ENCODE data around the gene TMEM156.
"Not testable (repeated sequence)": the region's sequence is repeated elsewhere in the genome, so short reads cannot be mapped to it uniquely, and the experiment has no call there.

The TMEM156 gene

GRCh38 chr4:38954727-38955126 is 77.5 kb downstream of the TMEM156 start:
- no peak for DNase-seq

DNA sequence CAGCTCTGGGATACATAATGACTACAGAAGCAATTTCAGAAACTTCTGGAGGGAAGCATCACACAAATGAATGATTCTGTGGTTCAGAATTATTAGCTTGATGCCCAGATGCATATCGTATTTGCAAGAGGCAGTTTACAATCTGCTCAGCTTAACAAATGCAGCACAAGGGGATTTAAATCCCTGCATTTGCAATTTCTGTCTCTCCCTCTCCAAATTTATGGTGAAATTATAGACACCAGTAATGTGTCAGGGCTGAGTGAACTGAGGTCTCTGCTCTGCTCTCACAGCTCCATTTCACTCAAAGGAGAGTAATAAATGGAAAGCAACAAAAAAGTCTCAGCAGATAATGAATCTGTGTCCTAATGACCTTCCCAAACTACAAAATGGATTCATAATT is 80.2 kb downstream of the TMEM156 start:
- DNase-seq = no peak

DNA sequence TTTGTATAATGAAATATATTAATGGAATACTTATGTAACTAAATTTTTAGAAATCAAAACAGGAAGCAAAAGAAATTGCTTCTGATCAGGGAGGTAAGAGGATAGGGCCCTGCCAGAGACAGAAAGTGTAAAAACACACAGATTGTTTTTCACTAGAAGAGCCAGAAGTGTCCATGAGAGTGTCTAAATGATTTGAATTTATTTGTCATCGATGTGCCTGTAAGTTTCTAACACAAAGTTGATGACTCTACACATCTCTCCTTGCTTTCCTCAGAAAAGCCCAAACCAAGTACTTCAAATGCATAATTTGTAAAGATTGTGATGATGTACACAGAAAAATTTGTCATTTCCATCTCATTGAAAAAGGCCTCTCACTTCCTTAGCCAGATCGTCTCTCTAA is 80.6 kb downstream of the TMEM156 start:
- no peak for DNase-seq

DNA sequence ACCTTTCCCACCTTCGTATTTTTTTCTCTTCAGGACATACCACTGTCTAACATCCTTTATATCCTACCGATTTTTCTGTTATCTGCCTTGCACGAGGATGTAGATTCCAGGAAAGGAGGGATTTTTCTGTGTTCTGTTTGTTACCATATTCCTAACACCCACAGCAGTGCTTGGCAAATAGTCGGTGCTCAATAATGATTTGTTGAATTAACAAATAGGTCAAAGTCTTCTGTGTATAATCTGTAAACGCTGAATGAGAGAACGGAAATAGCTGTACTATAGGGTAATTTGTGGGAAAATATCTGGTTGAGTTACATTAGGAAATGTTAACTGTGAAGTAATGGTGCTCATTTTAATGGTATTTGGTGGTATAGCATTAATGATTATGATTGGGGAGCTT is 81.5 kb downstream of the TMEM156 start:
- no peak for DNase-seq

DNA sequence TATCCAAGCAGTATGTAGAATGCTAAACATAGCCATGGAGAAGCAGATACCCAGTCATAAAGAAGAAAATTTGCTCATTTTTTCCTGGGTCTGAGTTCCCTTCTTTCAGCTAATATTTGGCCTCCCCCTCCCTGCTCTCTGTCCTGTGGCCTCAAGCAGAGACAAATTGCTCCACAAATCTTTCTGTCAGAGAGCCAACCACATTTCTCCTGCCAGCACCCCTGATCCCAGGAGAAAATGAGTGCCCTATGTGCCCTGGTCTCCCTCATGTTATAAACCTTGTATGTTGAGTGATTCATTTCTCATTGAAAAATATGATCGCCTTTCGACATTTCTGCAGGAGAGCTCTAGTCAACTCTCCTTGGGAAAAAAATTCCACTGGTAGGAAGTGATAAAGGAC is 82.0 kb downstream of the TMEM156 start:
- DNase-seq = no peak

DNA sequence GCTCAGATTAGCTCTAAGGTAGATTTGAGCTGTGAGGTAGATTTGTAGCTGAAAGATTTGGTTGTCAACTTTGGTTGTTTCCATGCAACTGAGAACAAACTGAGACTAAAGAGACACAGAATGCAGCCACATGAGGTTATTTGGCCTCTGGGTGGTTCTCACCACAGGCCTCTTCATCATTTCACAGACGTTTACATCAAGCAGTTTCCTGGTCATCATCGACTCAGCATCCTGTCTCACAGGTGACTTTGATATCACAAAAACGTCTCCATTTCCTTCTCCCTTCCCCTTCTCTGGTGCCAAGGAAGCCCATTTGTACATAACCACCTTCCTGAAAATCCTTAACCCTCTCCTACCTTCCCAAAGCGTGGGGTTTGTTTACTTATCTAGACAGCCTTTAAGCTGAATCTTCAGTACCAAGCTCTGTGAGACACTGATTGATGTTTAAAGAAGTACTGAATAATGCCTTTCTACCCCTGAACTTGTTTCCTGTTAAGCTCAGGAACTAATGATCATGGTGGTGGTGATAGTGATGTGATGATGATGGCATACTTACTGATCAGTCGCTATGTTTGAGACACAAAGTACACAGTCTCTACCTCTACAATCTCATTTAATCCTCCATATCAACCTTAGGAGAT is 82.7 kb downstream of the TMEM156 start:
- no peak for DNase-seq

GRCh38 chr4:38948551-38948950 is 83.7 kb downstream of the TMEM156 start:
- no peak for DNase-seq

GRCh38 chr4:38946919-38947318 is 85.3 kb downstream of the TMEM156 start:
- DNase-seq = no peak

DNA sequence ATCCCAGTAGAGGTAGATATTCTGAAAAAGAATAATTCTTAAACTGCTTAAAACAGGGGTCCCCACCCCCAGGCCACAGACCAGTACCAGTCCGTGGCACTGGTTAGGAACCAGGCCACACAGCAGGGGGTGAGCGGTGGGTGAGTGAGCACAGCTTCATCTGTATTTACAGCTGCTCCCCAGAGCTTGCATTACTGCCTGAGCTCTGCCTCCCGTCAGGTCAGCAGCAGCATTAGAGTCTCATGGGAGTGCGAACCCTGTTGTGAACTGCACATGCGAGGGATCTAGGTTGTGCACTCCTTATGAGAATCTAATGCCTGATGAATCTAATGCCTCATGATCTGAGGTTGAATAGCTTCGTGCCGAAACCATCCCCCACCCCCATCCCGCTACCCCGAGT is 87.8 kb downstream of the TMEM156 start:
- no peak for DNase-seq

DNA sequence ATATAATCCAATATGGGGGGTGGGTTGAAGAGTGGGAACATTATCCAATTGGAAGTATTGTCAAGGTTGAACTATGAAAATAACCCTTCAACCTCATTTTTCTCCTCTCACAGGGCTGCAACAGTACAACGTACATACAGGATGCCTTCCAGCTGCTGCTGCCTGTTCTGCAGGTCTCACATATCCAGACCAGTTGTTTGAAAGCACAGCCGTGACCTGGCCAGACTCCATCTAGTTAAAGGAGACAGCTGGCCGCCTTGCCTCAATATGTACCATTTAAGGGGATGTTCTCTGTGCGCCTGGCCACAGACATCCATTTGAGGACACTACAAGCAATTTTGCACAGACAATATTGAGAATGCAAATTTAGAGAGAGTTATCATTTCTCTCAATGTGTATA is 88.9 kb downstream of the TMEM156 start:
- DNase-seq = peak; percentile 18

- DNase-seq = not testable (repeated sequence)
Observed at GRCh38 chr4:38941906-38942305, 90.3 kb downstream of the TMEM156 start.

DNA sequence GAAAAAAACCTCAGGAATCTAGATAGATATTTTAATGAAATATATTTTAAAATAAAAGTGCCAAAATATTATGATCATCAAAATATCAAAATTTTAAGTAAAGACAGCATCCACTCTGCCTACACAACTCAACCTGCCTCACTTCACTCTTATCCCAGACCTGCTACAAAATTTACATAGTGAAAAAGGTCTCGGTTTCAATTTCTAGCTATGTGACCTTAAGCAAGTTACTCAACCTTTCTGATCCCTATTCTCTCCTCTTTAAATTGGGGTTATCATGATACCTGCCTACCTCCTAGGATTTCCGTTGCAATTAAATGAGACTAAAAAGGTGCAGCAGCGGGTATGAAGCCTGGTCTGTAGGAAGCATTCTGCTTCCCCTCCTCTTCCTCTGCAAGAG is 91.7 kb downstream of the TMEM156 start:
- DNase-seq = no peak

DNA sequence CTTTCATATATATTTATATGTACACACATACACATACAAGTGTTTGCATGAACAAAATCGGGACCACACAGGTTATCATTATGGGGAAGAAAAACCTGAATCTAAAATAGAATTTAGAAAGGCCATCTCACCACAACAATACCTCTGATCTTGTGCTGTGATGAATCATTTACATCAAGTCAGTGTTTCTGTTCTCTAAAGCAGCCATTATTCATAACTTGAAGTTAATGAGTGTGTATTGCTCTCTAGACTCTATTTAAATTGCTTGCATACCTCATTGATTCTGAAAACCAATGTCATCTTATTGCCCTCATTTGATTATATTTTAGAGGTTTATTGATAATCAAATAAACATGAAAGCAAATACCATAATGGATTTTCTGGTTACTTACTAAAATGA is 93.0 kb downstream of the TMEM156 start:
- no peak for DNase-seq

GRCh38 chr4:38935391-38936073 is 96.7 kb downstream of the TMEM156 start:
- DNase-seq = no peak

DNA sequence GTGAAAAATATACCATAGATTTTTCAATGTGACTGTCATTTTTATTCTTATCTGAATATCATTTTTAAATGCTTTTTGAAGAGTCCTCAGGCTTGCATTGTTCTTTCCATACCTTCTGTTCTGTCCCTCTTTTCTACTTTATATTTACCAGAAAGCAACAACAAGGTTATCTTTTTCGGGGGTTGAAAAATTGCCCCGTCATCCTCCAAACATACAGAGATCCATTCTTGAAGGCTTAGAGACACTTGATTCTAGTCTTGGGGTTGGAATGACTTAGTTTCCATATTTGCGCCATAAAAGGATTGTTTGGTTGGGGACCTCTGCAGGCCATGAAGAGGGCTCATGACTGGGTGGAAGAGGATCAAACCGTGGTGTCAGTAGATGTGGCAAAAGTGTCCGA is 101.1 kb downstream of the TMEM156 start:
- no peak for DNase-seq

DNA sequence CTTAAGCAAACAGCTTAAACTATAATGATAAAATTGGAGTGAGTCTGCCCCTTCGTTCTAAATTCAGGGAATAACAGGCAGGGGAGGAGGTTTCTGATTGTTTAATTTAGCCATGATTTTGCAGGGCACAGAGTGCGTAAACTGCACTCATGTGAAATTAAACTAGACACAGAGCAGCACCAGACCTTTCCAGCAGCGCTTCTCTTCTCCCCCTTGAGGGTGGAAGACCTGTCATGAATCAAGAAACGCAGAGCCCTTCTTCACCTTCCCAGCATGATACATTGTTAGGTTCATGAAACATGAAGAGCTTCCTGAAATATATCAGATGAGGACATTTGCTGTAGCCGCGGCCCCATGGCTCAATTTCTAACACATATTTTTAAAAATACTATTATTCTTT is 101.5 kb downstream of the TMEM156 start:
- DNase-seq = no peak

GRCh38 chr4:38930204-38930603 is 102.0 kb downstream of the TMEM156 start:
- no peak for DNase-seq

- DNase-seq = no peak
Observed at GRCh38 chr4:38928974-38929373, 103.2 kb downstream of the TMEM156 start.

- no peak for DNase-seq
Observed at GRCh38 chr4:38928568-38928967, 103.6 kb downstream of the TMEM156 start.

- no peak for DNase-seq
Observed at GRCh38 chr4:38926896-38927295, 105.3 kb downstream of the TMEM156 start.

- no peak for DNase-seq
Observed at GRCh38 chr4:38925492-38926413, 106.5 kb downstream of the TMEM156 start.

GRCh38 chr4:38924353-38924752 is 107.9 kb downstream of the TMEM156 start:
- DNase-seq = no peak

DNA sequence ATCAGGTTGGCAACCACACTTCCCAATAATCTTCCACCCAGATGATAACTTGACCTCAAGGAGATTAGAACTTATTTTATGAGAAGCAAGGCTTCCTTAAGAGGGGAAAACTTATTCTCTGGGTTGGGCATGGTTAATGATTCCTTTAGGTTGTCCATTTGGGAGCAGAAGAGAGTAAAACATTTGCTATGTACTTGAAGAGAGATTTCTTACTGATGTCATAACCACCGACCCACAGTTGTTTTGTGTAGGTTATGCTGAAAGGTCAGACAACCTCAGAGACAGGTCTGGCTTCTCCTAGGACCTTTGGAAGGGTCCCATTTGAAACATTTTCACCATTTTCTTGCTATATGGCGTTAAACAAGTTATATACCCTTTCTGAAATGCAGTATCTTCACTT is 108.5 kb downstream of the TMEM156 start:
- no peak for DNase-seq

DNA sequence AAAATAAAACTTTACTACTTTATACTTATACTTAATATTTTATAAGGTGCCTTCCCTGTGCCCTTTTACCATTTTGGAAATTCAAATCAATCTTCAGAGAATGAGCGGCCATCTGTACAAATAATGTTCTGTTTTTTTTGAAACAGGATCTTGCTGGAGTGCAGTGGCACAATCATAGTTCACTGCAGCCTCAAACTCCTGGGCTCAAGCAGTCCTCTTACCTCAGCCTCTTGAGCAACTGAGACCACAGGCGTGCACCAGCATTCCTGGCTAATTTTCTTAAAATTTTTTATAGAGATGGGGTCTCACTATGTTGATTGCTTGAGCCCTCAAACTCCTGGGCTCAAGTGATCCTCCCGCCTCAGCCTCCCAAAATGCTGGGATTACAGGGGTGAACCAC is 111.1 kb downstream of the TMEM156 start:
- no peak for DNase-seq

Measured in NCI-H774 (cell line).